Loucy (cell line): ENCODE measurements around the gene ABCC3.

Experiments
- H2AFZ ChIP-seq: fragments of 200-600 bp; sonication (generic); 2 replicates; pipeline ENCODE4 v1.6.0; 2016; ENCODE audit warnings: antibody characterized with exemption, mild to moderate bottlenecking, low read length, moderate library complexity
- H3F3A ChIP-seq: fragments of 200-600 bp; 2 replicates; pipeline ENCODE4 v1.6.0; 2016; ENCODE audit warnings: antibody characterized with exemption, low read depth, mild to moderate bottlenecking
- H3K27me3 ChIP-seq: fragments of 200-600 bp; sonication (generic); 2 replicates; pipeline ENCODE4 v1.6.1; 2014; ENCODE audit warnings: low read length, mild to moderate bottlenecking; ENCODE audit not compliant: insufficient read depth, poor library complexity, severe bottlenecking
- H3K36me3 ChIP-seq: fragments of 200-600 bp; sonication (generic); 2 replicates; pipeline ENCODE4 v1.6.1; 2016; ENCODE audit warnings: low read length; ENCODE audit not compliant: insufficient read depth
- H3K4me1 ChIP-seq: fragments of 200-600 bp; sonication (generic); 2 replicates; pipeline ENCODE4 v1.5.1; 2014; ENCODE audit warnings: low read length, mild to moderate bottlenecking; ENCODE audit not compliant: insufficient read depth, poor library complexity, severe bottlenecking
- H3K4me2 ChIP-seq: fragments of 200-600 bp; sonication (generic); 2 replicates; pipeline ENCODE4 v1.6.0; 2014; ENCODE audit warnings: antibody characterized with exemption, low read length, low read depth, mild to moderate bottlenecking; ENCODE audit not compliant: poor library complexity, severe bottlenecking
- H3K4me3 ChIP-seq: fragments of 200-600 bp; sonication (generic); 2 replicates; pipeline ENCODE4 v1.5.1; 2014; ENCODE audit warnings: low read length, mild to moderate bottlenecking, mixed read lengths; ENCODE audit not compliant: poor library complexity, severe bottlenecking
- H3K79me2 ChIP-seq: fragments of 200-600 bp; sonication (generic); 2 replicates; pipeline ENCODE4 v1.6.1; 2014; ENCODE audit warnings: low read length; ENCODE audit not compliant: insufficient read depth
- H3K9ac ChIP-seq: fragments of 200-600 bp; sonication (generic); 2 replicates; pipeline ENCODE4 v1.6.0; 2014; ENCODE audit warnings: mild to moderate bottlenecking, low read depth, low read length, moderate library complexity; ENCODE audit not compliant: poor library complexity, severe bottlenecking
- H3K9me2 ChIP-seq: fragments of 200-600 bp; sonication (generic); replicated peaks from 2 replicates; pipeline ENCODE4 v1.6.1; 2016; ENCODE audit warnings: low read depth, low read length, mixed read lengths
- H3K9me3 ChIP-seq: fragments of 200-600 bp; sonication (generic); 2 replicates; pipeline ENCODE4 v1.6.1; 2014; ENCODE audit warnings: mild to moderate bottlenecking, antibody characterized with exemption, low read length, low read depth; ENCODE audit not compliant: insufficient read depth
- H4K20me1 ChIP-seq: fragments of 200-600 bp; sonication (generic); 2 replicates; pipeline ENCODE4 v1.6.0; 2014; ENCODE audit warnings: antibody characterized with exemption, low read length, mild to moderate bottlenecking; ENCODE audit not compliant: insufficient read depth, poor library complexity, severe bottlenecking
- EZH2phosphoT487 ChIP-seq: fragments of 200-600 bp; IDR thresholded peaks from 2 replicates; pipeline ENCODE4 v1.6.1; 2018; ENCODE audit warnings: antibody characterized with exemption, mild to moderate bottlenecking, moderate library complexity, borderline replicate concordance
- TF ChIP-seq, protein P1 (sequence below): fragments of 200-600 bp; sonication (generic); conservative IDR thresholded peaks from 2 replicates; pipeline ENCODE4 v1.5.1; 2014; ENCODE audit warnings: mild to moderate bottlenecking, antibody characterized with exemption, low read length

Gene ABCC3

GRCh38 chr17:50605429-50605828 lies 29.3 kb upstream of the ABCC3 start:
- TF ChIP-seq, protein P1, sequence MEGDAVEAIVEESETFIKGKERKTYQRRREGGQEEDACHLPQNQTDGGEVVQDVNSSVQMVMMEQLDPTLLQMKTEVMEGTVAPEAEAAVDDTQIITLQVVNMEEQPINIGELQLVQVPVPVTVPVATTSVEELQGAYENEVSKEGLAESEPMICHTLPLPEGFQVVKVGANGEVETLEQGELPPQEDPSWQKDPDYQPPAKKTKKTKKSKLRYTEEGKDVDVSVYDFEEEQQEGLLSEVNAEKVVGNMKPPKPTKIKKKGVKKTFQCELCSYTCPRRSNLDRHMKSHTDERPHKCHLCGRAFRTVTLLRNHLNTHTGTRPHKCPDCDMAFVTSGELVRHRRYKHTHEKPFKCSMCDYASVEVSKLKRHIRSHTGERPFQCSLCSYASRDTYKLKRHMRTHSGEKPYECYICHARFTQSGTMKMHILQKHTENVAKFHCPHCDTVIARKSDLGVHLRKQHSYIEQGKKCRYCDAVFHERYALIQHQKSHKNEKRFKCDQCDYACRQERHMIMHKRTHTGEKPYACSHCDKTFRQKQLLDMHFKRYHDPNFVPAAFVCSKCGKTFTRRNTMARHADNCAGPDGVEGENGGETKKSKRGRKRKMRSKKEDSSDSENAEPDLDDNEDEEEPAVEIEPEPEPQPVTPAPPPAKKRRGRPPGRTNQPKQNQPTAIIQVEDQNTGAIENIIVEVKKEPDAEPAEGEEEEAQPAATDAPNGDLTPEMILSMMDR = no peak
- TF ChIP-seq EZH2phosphoT487 = no peak
- Histone ChIP-seq H3K4me2 (no peak overlapping the region), H3K27me3 (no peaks in the 10 kb centered on the region), H3K79me2 (no peaks in the 10 kb centered on the region), H2AFZ (no peak overlapping the region), H4K20me1 (no peaks in the 10 kb centered on the region), H3K9ac (no peak overlapping the region), H3K9me3 (no peaks in the 10 kb centered on the region), H3K36me3 (no peaks in the 10 kb centered on the region), H3K9me2 (no peaks in the 10 kb centered on the region), H3K4me1 (no peaks in the 10 kb centered on the region), H3K4me3 (no peak overlapping the region), H3F3A (no peaks in the 10 kb centered on the region)

- Histone ChIP-seq H2AFZ (no peak overlapping the region), H3K4me1 (no peaks in the 10 kb centered on the region), H3K36me3 (no peaks in the 10 kb centered on the region), H4K20me1 (no peaks in the 10 kb centered on the region), H3K9ac (no peak overlapping the region), H3K79me2 (no peaks in the 10 kb centered on the region), H3K4me2 (no peak overlapping the region), H3K27me3 (no peaks in the 10 kb centered on the region), H3K4me3 (no peak overlapping the region), H3K9me2 (no peaks in the 10 kb centered on the region), H3K9me3 (no peaks in the 10 kb centered on the region), H3F3A (no peaks in the 10 kb centered on the region)
- no peak for TF ChIP-seq EZH2phosphoT487
- TF ChIP-seq, protein P1 = no peak
Measured at GRCh38 chr17:50607522-50608175, 27.0 kb upstream of the ABCC3 start.

DNA sequence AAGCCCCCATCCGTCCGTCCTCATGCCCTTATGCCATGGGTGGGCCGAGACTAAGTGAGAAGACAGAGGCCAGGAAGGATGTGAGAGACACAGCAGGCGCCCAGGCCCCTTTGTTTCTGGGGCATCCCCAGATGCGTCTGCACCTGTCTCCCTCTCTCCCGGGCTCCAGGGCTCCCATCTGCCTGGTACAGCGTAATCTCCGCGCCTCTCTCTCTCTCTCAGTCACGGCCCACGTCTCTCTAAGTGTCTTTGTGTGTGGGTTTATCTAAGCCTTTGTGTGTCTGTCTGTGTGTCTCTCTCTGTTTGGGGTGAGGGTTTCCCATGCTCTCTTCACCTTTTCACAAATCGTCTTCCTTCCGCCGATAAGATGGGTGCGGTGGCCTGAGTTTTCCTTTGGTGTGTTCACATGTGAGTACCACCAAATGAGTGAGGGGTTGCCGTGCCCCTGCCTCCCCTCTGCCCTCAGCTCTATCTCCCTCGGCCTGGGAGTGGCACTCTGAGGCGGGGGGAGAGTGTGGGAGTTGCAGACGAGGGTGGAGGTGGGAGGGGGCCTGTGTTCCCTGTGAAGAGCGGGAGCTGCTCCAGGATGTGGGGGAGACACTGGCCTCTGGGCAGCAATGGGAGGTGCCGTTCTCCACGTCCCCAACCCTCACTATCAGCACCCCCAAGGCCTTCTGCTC lies 25.8 kb upstream of the ABCC3 start:
- Histone ChIP-seq H3K9me3 (no peaks in the 10 kb centered on the region), H3K79me2 (no peaks in the 10 kb centered on the region), H3K4me1 (no peaks in the 10 kb centered on the region), H3K4me2 (no peak overlapping the region), H3F3A (no peaks in the 10 kb centered on the region), H4K20me1 (no peaks in the 10 kb centered on the region), H3K9me2 (no peaks in the 10 kb centered on the region), H3K4me3 (no peak overlapping the region), H3K9ac (no peak overlapping the region), H2AFZ (no peak overlapping the region), H3K36me3 (no peaks in the 10 kb centered on the region), H3K27me3 (no peaks in the 10 kb centered on the region)
- TF ChIP-seq EZH2phosphoT487 = no peak
- TF ChIP-seq, protein P1 = no peak
